Transverse colon (tissue), 4 donors: Measurements from ENCODE around the gene NR1H3. TPM values are rescaled to one million over a fixed set of nuclear protein-coding genes. Genes with fewer than 3 reads are reported as not detected.

Source experiments
- DNase-seq: peaks from one replicate; pipeline ENCODE4 v3.0.0-alpha.2; 2019
- H3K27ac ChIP-seq, 4 donors: fragments of 200-600 bp; sonication (generic); 2 replicates each; pipeline ENCODE4 v1.5.1; 2016 to 2018; ENCODE audit warnings: inconsistent platforms in 4 of 4
- H3K27me3 ChIP-seq: fragments of 200-600 bp; sonication (generic); 2 replicates; pipeline ENCODE4 v1.5.1; 2017; ENCODE audit warnings: inconsistent platforms
- H3K36me3 ChIP-seq, 4 donors: fragments of 200-600 bp; sonication (generic); 2 replicates each; pipeline ENCODE4 v1.5.1; 2017 to 2019; ENCODE audit warnings: inconsistent platforms in 4 of 4
- H3K4me1 ChIP-seq, 4 donors: fragments of 200-600 bp; sonication (generic); 2 replicates each; pipeline ENCODE4 v1.5.1; 2017 to 2020; ENCODE audit warnings: inconsistent platforms in 4 of 4
- H3K4me3 ChIP-seq, 4 donors: fragments of 200-600 bp; sonication (generic); 1 replicate in 1 of 4; 2 replicates in 3 of 4; pipeline versions ENCODE4 v1.5.1 to v1.6.1; 2017 to 2019; ENCODE audit warnings: inconsistent platforms in 4 of 4
- H3K9me3 ChIP-seq, 2 donors: fragments of 200-600 bp; sonication (generic); 2 replicates each; pipeline ENCODE4 v1.5.1; 2017 to 2019; ENCODE audit warnings: inconsistent platforms in 2 of 2
- EP300 ChIP-seq: sonication (generic); formaldehyde crosslinking; IDR thresholded peaks from one replicate; pipeline ENCODE4 v1.6.1; 2017; ENCODE audit warnings: antibody characterized with exemption, low read depth
- POLR2A ChIP-seq: fragments of 450-650 bp; IDR thresholded peaks from one replicate; pipeline ENCODE4 v1.6.1; 2016; ENCODE audit warnings: antibody characterized with exemption, mild to moderate bottlenecking, moderate library complexity
- POLR2AphosphoS5 ChIP-seq, 3 donors: sonication (generic); formaldehyde crosslinking; IDR thresholded peaks; one replicate each; pipeline ENCODE4 v1.6.1; 2016; ENCODE audit warnings: antibody characterized with exemption in 3 of 3
- WGBS, 2 donors: methylation state at CpG; one replicate each; pipeline ENCODE4 v1.1.5; 2018; ENCODE audit warnings: low coverage in 1 of 2; 5-methylcytosine and 5-hydroxymethylcytosine counted together
- in situ Hi-C, 4 donors: fragments of 200-750 bp; cut with MboI; loops; one replicate each; pipeline versions ENCODE4 v1.15.0 to v1.15.1; 2017; ENCODE audit warnings: low sequenced_read_pairs in 3 of 4, low pct_ligation_motif_present in 1 of 4, low pct_unique_long_range_greater_than_20kb in 1 of 4
- intact Hi-C: fragments of 100-400 bp; cut with DNase I; formaldehyde crosslinking; loops from one replicate; pipeline ENCODE4 v1.15.1; 2023; ENCODE audit warnings: low total_unique reads
- total RNA-seq, 4 donors: library from RNA; depleted of rRNA; stranded (reverse); fragments of >200 nt; gene quantifications; one replicate each; pipeline ENCODE4 v1.1.0, GENCODE V29; 2016
- TF ChIP-seq, protein P1 (sequence below), 5 experiments: fragments of 200-600 bp in 3 of 5; fragments of 450-650 bp in 2 of 5; sonication (generic) in 3 of 5; IDR thresholded peaks; 1 replicate in 2 of 5; 2 replicates in 3 of 5; pipeline ENCODE4 v1.5.1; 2016 to 2017; ENCODE audit warnings: antibody characterized with exemption in 5 of 5, inconsistent platforms in 3 of 5, mild to moderate bottlenecking in 2 of 5, moderate library complexity in 1 of 5

NR1H3 gene
- total RNA-seq, 4 donors from 2014 or later = 28.7 to 124 (median 113) TPM

GRCh38 chr11:47234669-47235100, 23.1 kb upstream of the NR1H3 start:
- Histone ChIP-seq H3K27me3 (no peaks in the 10 kb centered on the region), H3K4me1 (peaks cover 0 to 7% (median 3%) of the 10 kb centered on the region in 4 donors), H3K9me3 (no peaks in the 10 kb centered on the region), H3K36me3 (peaks cover 0 to 7% (median 0%) of the 10 kb centered on the region in 4 donors), H3K27ac (peak overlapping the region in 3 of 4 donors; percentile 29 to 38 (median 34)), H3K4me3 (no peak overlapping the region)
- intact Hi-C loops (loop anchor here (10.0 kb wide), 1 partner anchor 60 kb away; the partner anchor contains the start of gene ARFGAP2), in situ Hi-C loops (no loop called here)
- no peak for TF ChIP-seq POLR2AphosphoS5 (IDR thresholded peaks at IDR 0.05)
- TF ChIP-seq EP300 = no peak
- no peak for TF ChIP-seq POLR2A
- TF ChIP-seq, protein P1, sequence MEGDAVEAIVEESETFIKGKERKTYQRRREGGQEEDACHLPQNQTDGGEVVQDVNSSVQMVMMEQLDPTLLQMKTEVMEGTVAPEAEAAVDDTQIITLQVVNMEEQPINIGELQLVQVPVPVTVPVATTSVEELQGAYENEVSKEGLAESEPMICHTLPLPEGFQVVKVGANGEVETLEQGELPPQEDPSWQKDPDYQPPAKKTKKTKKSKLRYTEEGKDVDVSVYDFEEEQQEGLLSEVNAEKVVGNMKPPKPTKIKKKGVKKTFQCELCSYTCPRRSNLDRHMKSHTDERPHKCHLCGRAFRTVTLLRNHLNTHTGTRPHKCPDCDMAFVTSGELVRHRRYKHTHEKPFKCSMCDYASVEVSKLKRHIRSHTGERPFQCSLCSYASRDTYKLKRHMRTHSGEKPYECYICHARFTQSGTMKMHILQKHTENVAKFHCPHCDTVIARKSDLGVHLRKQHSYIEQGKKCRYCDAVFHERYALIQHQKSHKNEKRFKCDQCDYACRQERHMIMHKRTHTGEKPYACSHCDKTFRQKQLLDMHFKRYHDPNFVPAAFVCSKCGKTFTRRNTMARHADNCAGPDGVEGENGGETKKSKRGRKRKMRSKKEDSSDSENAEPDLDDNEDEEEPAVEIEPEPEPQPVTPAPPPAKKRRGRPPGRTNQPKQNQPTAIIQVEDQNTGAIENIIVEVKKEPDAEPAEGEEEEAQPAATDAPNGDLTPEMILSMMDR (IDR thresholded peaks at IDR 0.05) = no peak
- 28 to 34% methylated on average over 4 to 12 of the region's 12 CpGs for WGBS, 2 donors
- DNase-seq = peak; percentile 65

DNA sequence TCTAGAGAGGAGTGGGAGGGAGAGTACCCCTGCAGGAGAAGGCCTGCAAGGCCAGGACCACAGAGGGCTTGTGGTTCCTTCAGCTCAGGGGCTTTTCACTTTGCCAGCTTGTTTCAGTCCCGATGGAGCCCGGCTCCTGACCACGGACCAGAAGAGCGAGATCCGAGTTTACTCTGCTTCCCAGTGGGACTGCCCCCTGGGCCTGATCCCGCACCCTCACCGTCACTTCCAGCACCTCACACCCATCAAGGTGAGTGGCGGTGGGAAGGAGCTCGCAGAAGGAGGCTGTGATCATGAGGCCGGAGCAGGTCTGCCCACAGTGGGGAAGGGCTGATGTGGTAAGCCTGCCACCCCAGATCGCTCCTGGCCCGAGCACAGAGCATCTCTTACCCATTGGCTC, 22.6 kb upstream of the NR1H3 start:
- 89% methylated on average over 12 of the region's 12 CpGs; no CpG with 5 or more reads in 1 of the 2 donors for WGBS, 2 donors
- no peaks in the 10 kb centered on the region for H3K9me3 ChIP-seq
- H3K4me3 ChIP-seq = no peak overlapping the region
- peak overlapping the region in 2 of 4 donors; percentile 29 to 38 for H3K27ac ChIP-seq
- intact Hi-C loops (loop anchor here (10.0 kb wide), 1 partner anchor 60 kb away; the partner anchor contains the start of gene ARFGAP2), in situ Hi-C loops (no loop called here)
- peaks cover 0 to 7% (median 2%) of the 10 kb centered on the region in 4 donors for H3K36me3 ChIP-seq
- H3K4me1 ChIP-seq = peaks cover 0 to 7% (median 3%) of the 10 kb centered on the region in 4 donors
- no peaks in the 10 kb centered on the region for H3K27me3 ChIP-seq
- no peak for TF ChIP-seq POLR2A
- no peak for TF ChIP-seq POLR2AphosphoS5 (IDR thresholded peaks at IDR 0.05)
- TF ChIP-seq, protein P1 (IDR thresholded peaks at IDR 0.05) = no peak
- no peak for TF ChIP-seq EP300
- no peak for DNase-seq

- Histone ChIP-seq H3K36me3 (peaks cover 0 to 16% (median 6%) of the 10 kb centered on the region in 4 donors), H3K27ac (no peak overlapping the region), H3K4me3 (no peak overlapping the region), H3K9me3 (no peaks in the 10 kb centered on the region), H3K27me3 (no peaks in the 10 kb centered on the region), H3K4me1 (peaks cover 0 to 7% (median 3%) of the 10 kb centered on the region in 4 donors)
- no peak for DNase-seq
- TF ChIP-seq POLR2AphosphoS5 (IDR thresholded peaks at IDR 0.05) = no peak
- intact Hi-C loops (loop anchor here (10.0 kb wide), 1 partner anchor 62 kb away; the partner anchor contains the start of gene ARFGAP2), in situ Hi-C loops (no loop called here)
- 82 to 90% methylated on average over 2 to 5 of the region's 5 CpGs for WGBS, 2 donors
These were observed 21.3 kb upstream of the NR1H3 start for GRCh38 chr11:47236482-47236881.

GRCh38 chr11:47239852-47240251, 17.9 kb upstream of the NR1H3 start:
- H3K36me3 ChIP-seq = peaks cover 0 to 42% (median 16%) of the 10 kb centered on the region in 4 donors
- no peak overlapping the region for H3K4me3 ChIP-seq
- intact Hi-C loops (loop anchor here (10.0 kb wide), 1 partner anchor 65 kb away; the partner anchor contains the start of gene ARFGAP2), in situ Hi-C loops (no loop called here)
- H3K9me3 ChIP-seq = no peaks in the 10 kb centered on the region
- H3K4me1 ChIP-seq = no peaks in the 10 kb centered on the region
- no peaks in the 10 kb centered on the region for H3K27me3 ChIP-seq
- H3K27ac ChIP-seq = no peak overlapping the region
- TF ChIP-seq EP300 (no peak), POLR2A (no peak), POLR2AphosphoS5 (IDR thresholded peaks at IDR 0.05) (no peak)
- TF ChIP-seq, protein P1 (IDR thresholded peaks at IDR 0.05) = no peak
- 89% methylated on average over 10 of the region's 10 CpGs; no CpG with 5 or more reads in 1 of the 2 donors for WGBS, 2 donors
- DNase-seq = no peak
